LNCAP (cell line): ENCODE results near the gene KMT2D.

Source experiments
- CTCF ChIP-seq: fragments of 450-650 bp; IDR thresholded peaks from 2 replicates; pipeline ENCODE4 v1.5.1; 2017; ENCODE audit warnings: mild to moderate bottlenecking

Gene KMT2D

GRCh38 chr12:49027846-49028555, 32.6 kb downstream of the KMT2D start:
- no peak for TF ChIP-seq CTCF

GRCh38 chr12:49026678-49027480, 33.7 kb downstream of the KMT2D start:
- no peak for TF ChIP-seq CTCF

GRCh38 chr12:49026101-49026500, 34.5 kb downstream of the KMT2D start:
- no peak for TF ChIP-seq CTCF

GRCh38 chr12:49025463-49025862, 35.1 kb downstream of the KMT2D start:
- TF ChIP-seq CTCF: no peak

GRCh38 chr12:49024543-49024942, 36.1 kb downstream of the KMT2D start:
- no peak for TF ChIP-seq CTCF

GRCh38 chr12:49023812-49024211, 36.8 kb downstream of the KMT2D start:
- TF ChIP-seq CTCF: no peak

- TF ChIP-seq CTCF: no peak
Measured at GRCh38 chr12:49022558-49023178, 37.9 kb downstream of the KMT2D start.
